Glutamatergic neuron (in vitro differentiated cells): ENCODE data around the gene TMEM87A. TPM values are rescaled to one million over a fixed set of nuclear protein-coding genes. Genes with fewer than 3 reads are reported as not detected.

ENCODE experiments used
- DNase-seq: peaks from one replicate; pipeline ENCODE4 v3.0.0; 2022
- H3K27ac Mint-ChIP-seq: one replicate; pipeline ENCODE4 v1.8.0; 2020; ENCODE audit warnings: mild to moderate bottlenecking, mixed read lengths, inconsistent platforms; ENCODE audit not compliant: unreplicated experiment
- H3K27me3 Mint-ChIP-seq: one replicate; pipeline ENCODE4 v1.8.0; 2020; ENCODE audit warnings: mild to moderate bottlenecking, moderate library complexity, mixed read lengths, inconsistent platforms; ENCODE audit not compliant: unreplicated experiment
- H3K36me3 Mint-ChIP-seq: one replicate; pipeline ENCODE4 v1.8.0; 2020; ENCODE audit warnings: mild to moderate bottlenecking, mixed read lengths, inconsistent platforms; ENCODE audit not compliant: unreplicated experiment
- H3K4me1 Mint-ChIP-seq: one replicate; pipeline ENCODE4 v1.8.0; 2020; ENCODE audit warnings: mild to moderate bottlenecking, low read depth, mixed read lengths, inconsistent platforms; ENCODE audit not compliant: unreplicated experiment
- H3K4me3 Mint-ChIP-seq: one replicate; pipeline ENCODE4 v1.8.0; 2020; ENCODE audit warnings: mild to moderate bottlenecking, mixed read lengths, inconsistent platforms; ENCODE audit not compliant: unreplicated experiment
- H3K9me3 Mint-ChIP-seq: one replicate; pipeline ENCODE4 v1.8.0; 2020; ENCODE audit warnings: mild to moderate bottlenecking, moderate library complexity, mixed read lengths, inconsistent platforms; ENCODE audit not compliant: unreplicated experiment
- total RNA-seq: library from RNA; stranded (reverse); fragmentation: NEBNext Ultra II Directional; extraction: Animal tissue kit (Norgen Biotek cat#: 25700); gene quantifications from one replicate; pipeline ENCODE4 v1.2.1, GENCODE V29; 2021; ENCODE audit not compliant: unreplicated experiment
- TF ChIP-seq, protein P1 (sequence below): fragments of 200-600 bp; sonication (generic); IDR thresholded peaks from one replicate; pipeline ENCODE4 v1.5.0; 2021; ENCODE audit not compliant: partially characterized antibody, unreplicated experiment

TMEM87A gene
- total RNA-seq, 1 donor from 2014 or later: 41.1 TPM

DNA sequence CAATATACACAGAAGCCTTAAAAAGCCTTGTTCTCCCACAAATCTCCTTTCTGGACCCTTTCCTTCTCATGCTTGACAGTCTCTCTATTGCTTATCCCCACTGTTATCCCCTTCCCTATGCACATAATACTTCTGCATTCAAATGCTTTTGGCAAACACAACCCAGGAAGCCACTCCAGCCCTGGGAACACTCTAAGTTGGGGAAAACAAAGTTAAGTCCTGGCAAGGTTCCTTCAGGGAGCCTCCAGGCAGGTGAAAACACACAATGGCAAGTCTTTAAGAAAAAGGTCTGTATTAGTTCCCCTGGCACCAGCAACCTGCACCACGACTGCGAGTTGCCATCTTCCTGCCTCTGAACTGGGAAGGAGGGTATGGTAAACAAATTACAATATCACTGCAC, 19.9 kb downstream of the TMEM87A start:
- Mint-ChIP-seq H3K27me3 (peaks cover 5% of the 10 kb centered on the region), H3K27ac (no peak overlapping the region), H3K36me3 (peaks cover 55% of the 10 kb centered on the region), H3K4me1 (no peaks in the 10 kb centered on the region), H3K9me3 (peaks cover 16% of the 10 kb centered on the region), H3K4me3 (no peak overlapping the region)
- TF ChIP-seq, protein P1, sequence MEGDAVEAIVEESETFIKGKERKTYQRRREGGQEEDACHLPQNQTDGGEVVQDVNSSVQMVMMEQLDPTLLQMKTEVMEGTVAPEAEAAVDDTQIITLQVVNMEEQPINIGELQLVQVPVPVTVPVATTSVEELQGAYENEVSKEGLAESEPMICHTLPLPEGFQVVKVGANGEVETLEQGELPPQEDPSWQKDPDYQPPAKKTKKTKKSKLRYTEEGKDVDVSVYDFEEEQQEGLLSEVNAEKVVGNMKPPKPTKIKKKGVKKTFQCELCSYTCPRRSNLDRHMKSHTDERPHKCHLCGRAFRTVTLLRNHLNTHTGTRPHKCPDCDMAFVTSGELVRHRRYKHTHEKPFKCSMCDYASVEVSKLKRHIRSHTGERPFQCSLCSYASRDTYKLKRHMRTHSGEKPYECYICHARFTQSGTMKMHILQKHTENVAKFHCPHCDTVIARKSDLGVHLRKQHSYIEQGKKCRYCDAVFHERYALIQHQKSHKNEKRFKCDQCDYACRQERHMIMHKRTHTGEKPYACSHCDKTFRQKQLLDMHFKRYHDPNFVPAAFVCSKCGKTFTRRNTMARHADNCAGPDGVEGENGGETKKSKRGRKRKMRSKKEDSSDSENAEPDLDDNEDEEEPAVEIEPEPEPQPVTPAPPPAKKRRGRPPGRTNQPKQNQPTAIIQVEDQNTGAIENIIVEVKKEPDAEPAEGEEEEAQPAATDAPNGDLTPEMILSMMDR: no peak
- DNase-seq: no peak

DNA sequence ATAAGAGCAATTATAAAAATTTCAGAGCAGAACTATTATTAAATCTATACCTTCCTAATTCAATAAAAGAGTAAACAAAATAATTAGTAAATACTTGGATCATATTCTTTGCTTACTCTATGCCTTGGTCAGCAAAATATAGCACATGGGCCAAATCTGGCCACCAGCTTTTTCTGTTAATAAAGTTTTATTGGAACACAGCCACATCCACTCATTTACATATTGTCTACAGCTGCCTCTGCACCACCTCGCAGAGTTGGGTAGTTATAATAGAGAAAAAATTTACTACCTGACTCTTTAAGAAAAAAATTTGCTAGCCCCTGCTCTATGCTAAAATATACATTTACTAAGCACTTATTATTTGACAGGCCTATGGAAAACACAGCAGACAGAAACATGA, 32.4 kb downstream of the TMEM87A start:
- Mint-ChIP-seq H3K27ac (no peak overlapping the region), H3K4me1 (no peaks in the 10 kb centered on the region), H3K9me3 (no peaks in the 10 kb centered on the region), H3K27me3 (peaks cover 4% of the 10 kb centered on the region), H3K36me3 (no peaks in the 10 kb centered on the region), H3K4me3 (no peak overlapping the region)
- TF ChIP-seq, protein P1: no peak
- no peak for DNase-seq

DNA sequence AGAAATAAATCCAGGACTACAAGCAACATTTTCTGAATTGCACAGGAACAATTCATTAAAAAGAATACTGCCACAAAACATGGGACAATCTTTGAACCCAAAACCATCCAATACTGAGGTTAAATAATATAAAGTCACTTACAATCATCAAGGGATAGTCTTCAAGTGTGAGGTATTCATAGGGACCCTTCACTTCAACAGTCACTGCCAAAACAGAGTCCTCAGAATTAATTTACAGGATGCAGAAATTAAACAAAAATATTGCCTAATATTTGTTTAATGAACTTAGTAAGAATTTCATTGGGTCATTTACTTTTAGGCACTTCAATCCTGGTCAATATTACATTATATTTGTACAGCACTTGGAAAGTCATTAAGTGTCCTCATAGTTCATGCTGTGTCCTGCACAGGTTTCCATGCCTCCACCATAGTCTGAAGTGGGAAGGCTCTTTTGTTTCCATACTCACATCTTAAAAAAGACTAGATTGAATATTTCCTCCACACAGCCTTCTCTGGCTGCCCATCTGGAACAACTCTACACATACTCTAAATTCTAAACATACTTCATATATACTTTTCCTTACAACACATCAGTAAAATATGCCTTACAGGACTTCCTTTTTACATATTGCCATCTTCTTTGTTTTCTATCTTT, 33.6 kb downstream of the TMEM87A start:
- no peaks in the 10 kb centered on the region for H3K36me3 Mint-ChIP-seq
- no peak overlapping the region for H3K27ac Mint-ChIP-seq
- peaks cover 4% of the 10 kb centered on the region for H3K27me3 Mint-ChIP-seq
- no peaks in the 10 kb centered on the region for H3K9me3 Mint-ChIP-seq
- H3K4me1 Mint-ChIP-seq: no peaks in the 10 kb centered on the region
- no peak for DNase-seq
- TF ChIP-seq, protein P1: no peak
- H3K4me3 Mint-ChIP-seq: no peak overlapping the region

DNA sequence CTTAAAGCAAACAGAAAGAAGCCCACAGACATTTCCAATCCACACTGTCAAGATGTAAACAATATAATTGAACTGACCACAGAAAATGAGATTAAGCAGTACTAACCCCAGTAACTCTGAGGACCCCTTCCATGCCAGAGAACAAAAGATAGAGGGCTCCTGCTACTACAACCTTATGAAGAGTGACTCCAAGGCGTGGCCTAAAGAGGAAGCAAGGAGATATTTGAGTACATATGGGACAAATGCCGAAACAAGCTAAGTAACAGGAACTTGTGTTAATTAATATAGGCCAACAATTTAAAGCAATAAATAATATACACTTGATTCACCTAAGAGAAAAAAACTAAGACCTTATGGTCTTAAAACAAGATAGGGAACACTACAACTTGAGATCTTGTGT, 40.1 kb downstream of the TMEM87A start:
- TF ChIP-seq, protein P1: no peak
- H3K4me1 Mint-ChIP-seq: no peaks in the 10 kb centered on the region
- peaks cover 2% of the 10 kb centered on the region for H3K27me3 Mint-ChIP-seq
- no peak overlapping the region for H3K4me3 Mint-ChIP-seq
- no peaks in the 10 kb centered on the region for H3K36me3 Mint-ChIP-seq
- DNase-seq: no peak
- H3K27ac Mint-ChIP-seq: no peak overlapping the region
- H3K9me3 Mint-ChIP-seq: no peaks in the 10 kb centered on the region

DNA sequence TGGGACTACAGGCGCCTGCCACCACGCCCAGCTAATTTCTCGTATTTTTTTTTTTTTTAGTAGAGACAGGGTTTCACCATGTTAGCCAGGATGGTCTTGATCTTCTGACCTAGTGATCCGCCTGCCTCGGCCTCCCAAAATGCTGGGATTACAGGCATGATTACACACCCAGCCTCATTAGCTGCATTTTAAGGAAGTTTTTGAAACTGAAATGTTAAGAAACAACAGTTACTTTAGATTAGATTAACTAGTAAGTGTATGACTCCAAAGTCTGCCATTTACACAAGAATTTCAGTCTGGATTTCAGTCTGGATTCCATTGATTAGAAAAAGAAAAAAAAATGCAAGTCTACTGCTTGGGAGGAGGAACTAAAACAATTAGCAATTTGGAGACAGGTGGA, 40.6 kb downstream of the TMEM87A start:
- Mint-ChIP-seq H3K27ac (no peak overlapping the region), H3K27me3 (peaks cover 2% of the 10 kb centered on the region), H3K9me3 (no peaks in the 10 kb centered on the region), H3K4me1 (no peaks in the 10 kb centered on the region), H3K4me3 (no peak overlapping the region), H3K36me3 (no peaks in the 10 kb centered on the region)
- DNase-seq: no peak
- TF ChIP-seq, protein P1: no peak
